ENCODE measurements around the gene MAP7.

DNA sequence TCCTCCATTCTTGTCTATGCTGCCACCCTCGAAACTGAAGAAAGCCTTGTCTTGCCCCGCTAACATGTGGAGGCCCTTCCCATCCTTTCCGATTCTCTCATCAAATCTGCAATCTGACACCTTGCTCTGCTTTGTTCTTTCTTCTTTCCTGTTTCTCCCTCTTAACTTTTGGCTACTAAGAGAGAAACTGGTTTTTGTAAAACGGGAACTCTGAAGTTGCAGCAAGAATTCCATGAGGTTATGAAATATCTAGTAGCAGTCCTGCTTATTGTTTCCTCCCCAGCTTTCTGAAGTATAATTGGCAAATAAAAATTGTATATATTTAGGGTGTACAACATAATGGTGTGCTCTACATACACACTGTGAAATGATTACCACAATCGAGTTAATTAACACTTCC lies 80.2 kb downstream of the MAP7 start:
- TF ChIP-seq POLR2A (IDR thresholded peaks at IDR 0.05; ENCODE audit: low read depth, low read length) = no peak
- TF ChIP-seq TAF1 (IDR thresholded peaks at IDR 0.05; ENCODE audit: low read depth, low read length) = no peak

Measured in GM12891 (cell line).